C4-2B (cell line): ENCODE measurements around the gene SMPX.
A peak's percentile ranks its signal among the peaks of the same experiment; 100 is the strongest.

Source experiments
- H3K27ac ChIP-seq: fragments of 450-650 bp; 2 replicates; pipeline ENCODE4 v1.5.1; 2017
- ZFX ChIP-seq: fragments of 450-650 bp; IDR thresholded peaks from 2 replicates; pipeline ENCODE4 v1.6.1; 2017
- TF ChIP-seq, protein P1 (sequence below): fragments of 450-650 bp; conservative IDR thresholded peaks from 2 replicates; pipeline ENCODE4 v1.5.1; 2017; ENCODE audit warnings: mild to moderate bottlenecking

SMPX gene

DNA sequence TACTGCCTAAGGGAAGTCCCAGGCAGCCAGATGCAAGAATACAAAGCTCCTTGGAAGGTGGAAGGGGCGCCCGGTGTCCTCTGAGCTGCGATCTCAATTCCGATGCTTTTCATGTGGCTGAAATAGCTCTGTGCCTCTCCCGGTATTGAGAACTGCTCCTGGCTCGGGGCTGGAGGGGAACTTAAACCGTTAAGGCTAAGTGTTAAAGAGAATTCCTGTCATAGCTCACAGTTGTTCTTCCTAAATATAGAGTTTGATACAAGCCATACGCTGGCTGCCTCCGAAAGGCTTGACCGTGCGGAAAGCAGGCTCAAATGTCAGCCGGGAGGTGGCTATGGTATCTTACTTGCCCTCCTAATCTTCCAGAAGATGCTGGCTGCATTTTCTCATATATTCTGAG, at the start of gene SMPX:
TSS of gene SMPX (minus strand) at position 157 of the 400 bp plus-strand sequence. CDS start 3,826 bp downstream, outside the sequence.
- no peak within 1 kb of the TSS for H3K27ac ChIP-seq
- no peak for TF ChIP-seq ZFX
- TF ChIP-seq, protein P1, sequence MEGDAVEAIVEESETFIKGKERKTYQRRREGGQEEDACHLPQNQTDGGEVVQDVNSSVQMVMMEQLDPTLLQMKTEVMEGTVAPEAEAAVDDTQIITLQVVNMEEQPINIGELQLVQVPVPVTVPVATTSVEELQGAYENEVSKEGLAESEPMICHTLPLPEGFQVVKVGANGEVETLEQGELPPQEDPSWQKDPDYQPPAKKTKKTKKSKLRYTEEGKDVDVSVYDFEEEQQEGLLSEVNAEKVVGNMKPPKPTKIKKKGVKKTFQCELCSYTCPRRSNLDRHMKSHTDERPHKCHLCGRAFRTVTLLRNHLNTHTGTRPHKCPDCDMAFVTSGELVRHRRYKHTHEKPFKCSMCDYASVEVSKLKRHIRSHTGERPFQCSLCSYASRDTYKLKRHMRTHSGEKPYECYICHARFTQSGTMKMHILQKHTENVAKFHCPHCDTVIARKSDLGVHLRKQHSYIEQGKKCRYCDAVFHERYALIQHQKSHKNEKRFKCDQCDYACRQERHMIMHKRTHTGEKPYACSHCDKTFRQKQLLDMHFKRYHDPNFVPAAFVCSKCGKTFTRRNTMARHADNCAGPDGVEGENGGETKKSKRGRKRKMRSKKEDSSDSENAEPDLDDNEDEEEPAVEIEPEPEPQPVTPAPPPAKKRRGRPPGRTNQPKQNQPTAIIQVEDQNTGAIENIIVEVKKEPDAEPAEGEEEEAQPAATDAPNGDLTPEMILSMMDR, result no peak

DNA sequence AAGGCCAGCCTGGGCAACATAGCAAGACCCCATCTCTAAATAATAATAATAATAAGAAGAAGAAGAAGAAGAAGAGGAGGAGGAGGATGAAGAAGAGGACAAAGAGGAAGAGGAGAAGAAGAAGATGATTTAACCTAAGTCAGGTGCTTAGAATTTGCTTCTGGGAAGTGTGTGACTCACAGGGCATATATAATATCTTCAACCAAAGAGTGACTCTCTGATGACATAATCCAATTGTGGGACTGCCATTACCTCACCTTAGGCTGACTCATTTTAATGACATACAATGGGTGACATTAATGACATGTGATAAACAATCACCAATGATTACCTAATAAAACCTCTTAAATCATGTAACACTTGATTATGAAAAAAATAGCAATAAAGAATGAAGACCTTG, 48.8 kb upstream of the SMPX start:
- TF ChIP-seq, protein P1, result no peak
- no peak for TF ChIP-seq ZFX
- no peak overlapping the region for H3K27ac ChIP-seq

DNA sequence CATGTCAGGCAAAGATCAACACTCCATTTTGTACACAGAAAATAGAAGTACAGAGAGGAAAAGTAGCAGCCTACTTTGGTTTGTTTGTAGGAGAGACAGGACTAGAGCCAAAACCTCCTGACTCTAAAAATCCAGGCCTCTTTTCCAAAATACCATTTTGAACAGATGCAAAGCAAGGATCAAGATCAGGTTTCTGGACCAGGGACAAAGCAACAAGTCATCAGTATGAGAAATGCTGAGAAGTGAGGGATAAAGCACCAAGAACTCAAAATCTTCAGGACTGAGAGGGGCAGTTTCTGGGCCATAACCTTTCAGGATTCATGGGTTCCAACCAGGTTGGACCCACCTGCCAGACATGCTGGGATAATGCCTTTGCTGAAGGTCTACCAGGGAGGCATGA, 44.9 kb upstream of the SMPX start:
- no peak for TF ChIP-seq ZFX
- TF ChIP-seq, protein P1, result no peak

DNA sequence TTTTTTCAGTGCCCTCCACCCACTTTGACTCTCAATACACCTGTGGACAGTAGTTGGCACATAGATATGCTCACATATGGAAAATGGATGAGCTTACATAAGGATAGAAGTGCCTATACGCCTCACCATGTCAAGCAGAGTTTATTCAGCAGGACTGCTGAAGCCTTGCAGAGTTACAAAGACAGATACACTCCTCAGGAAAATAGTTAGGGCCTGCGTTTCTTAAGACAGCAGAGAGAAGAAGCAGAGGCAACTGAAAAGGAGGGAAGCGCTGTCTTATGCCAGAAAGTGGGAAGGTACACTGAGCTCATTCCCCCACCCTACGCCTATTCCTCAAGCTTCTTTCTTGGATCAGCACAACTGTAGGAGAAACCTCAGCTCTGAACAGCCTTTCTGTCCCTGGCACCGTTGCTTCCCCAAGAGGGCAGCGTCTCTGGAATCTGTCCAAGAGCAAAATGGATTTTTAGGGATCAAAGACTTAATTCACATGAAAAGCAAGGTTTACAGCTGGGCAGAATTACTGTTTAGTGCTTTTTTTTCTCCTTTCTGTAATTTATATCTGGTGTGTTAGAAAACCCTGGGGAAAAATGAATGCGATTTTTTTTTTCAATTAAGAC, 44.2 kb upstream of the SMPX start:
- TF ChIP-seq, protein P1, result no peak; the same call in 1 of the 2 replicates
- TF ChIP-seq ZFX, result no peak
- no peak overlapping the region for H3K27ac ChIP-seq

More for the DNA sequence above, 44.9 kb upstream of the SMPX start:
- no peak overlapping the region for H3K27ac ChIP-seq

DNA sequence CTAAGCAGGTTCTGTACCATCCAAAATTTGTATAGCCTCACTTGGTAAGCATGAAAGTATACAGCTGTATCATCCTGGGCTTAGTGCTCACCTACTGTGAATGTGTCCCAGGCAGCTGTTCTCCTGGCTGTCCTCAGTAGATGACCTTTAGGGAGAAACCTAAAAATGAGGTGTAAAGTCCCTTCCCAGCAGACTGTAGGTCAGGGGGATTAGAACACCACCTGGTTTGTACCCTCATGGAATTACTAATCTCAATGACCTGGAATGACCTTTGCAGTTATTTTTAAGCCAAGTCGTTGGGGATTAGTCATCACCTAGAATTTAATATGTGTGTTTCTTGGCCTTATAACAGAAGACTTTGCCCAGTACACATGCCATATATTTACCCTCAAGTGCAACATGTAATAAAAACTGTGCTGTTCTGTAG, 42.4 kb upstream of the SMPX start:
- TF ChIP-seq, protein P1, result no peak
- no peak for TF ChIP-seq ZFX
- peak overlapping the region; percentile 55; the same call in 1 of the 2 replicates for H3K27ac ChIP-seq

DNA sequence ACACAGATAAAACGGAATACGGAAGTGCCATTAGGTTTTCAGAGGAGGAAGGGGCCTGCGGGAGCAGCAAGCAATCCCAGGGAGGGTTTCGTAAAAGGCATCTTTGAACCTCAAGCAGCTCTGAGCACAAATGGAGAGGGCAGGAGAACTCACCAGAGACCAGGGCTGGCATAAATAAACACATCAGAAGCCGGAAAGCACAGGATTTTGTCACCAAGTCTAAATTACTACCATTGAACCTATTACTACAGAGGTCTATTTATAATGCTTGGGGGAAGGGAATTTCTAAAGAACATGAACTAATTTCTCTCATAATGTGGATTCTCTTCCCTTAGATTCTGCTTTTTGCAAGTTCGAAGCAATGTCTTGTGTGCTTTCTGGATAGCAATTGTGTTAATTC, 41.9 kb upstream of the SMPX start:
- TF ChIP-seq, protein P1, result no peak
- no peak for TF ChIP-seq ZFX
- H3K27ac ChIP-seq, result no peak overlapping the region

DNA sequence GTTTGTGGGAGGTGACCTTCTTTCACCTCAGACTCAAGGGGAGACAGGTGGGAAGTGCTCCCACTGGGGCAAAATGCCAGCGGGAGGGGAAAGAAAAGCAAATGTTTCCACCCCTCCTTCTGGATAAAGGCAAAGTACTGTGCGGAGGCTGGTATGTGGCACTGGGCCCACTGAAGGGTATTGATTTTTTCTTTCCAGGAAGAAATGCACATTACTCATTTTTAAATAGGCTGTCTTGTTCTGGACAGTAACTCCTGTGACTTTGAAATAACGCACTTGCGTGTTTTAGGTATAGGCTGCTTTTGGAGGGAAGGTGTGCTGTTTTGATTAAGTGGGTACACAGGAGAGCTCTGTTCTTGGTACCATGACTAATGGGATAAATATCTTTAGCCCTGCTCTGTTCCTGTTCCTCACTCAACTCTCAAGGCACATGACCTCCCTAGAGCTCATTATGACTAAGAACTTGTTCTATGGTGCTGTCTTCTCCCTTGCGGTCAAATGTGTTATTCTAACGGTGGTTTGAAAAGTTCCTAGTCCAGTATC, 40.8 kb upstream of the SMPX start:
- TF ChIP-seq ZFX, result no peak
- TF ChIP-seq, protein P1, result no peak
- H3K27ac ChIP-seq, result no peak overlapping the region
